Gastroesophageal sphincter (tissue), 3 donors: ENCODE data around the gene RALGPS1.

ENCODE experiments used
- CTCF ChIP-seq, 4 experiments: fragments of 200-600 bp in 2 of 4; fragments of 450-650 bp in 2 of 4; sonication (generic) in 1 of 4; IDR thresholded peaks; one replicate each; pipeline ENCODE4 v1.5.1; 2017 to 2019; ENCODE audit warnings: antibody characterized with exemption in 4 of 4, mild to moderate bottlenecking in 2 of 4, moderate library complexity in 2 of 4
- POLR2A ChIP-seq, 2 donors: fragments of 450-650 bp; IDR thresholded peaks; one replicate each; pipeline ENCODE4 v1.6.1; 2017; ENCODE audit warnings: antibody characterized with exemption in 2 of 2, mild to moderate bottlenecking in 2 of 2, moderate library complexity in 1 of 2
- POLR2AphosphoS5 ChIP-seq: sonication (generic); formaldehyde crosslinking; IDR thresholded peaks from one replicate; pipeline ENCODE4 v1.6.1; 2017; ENCODE audit warnings: antibody characterized with exemption

- TF ChIP-seq CTCF (IDR thresholded peaks at IDR 0.05), result no peak
- TF ChIP-seq POLR2AphosphoS5, result no peak
- no peak for TF ChIP-seq POLR2A (IDR thresholded peaks at IDR 0.05)
These were observed 166.9 kb downstream of the RALGPS1 start for GRCh38 chr9:127081250-127082185.
